PC-9 (cell line): ENCODE results near the gene LHFPL2.

Source experiments
- CTCF ChIP-seq: fragments of 200-600 bp; sonication (generic); conservative IDR thresholded peaks from 2 replicates; pipeline ENCODE4 v1.6.1; 2017; ENCODE audit warnings: mixed run types, antibody characterized with exemption, mild to moderate bottlenecking, moderate library complexity
- EZH2 ChIP-seq: fragments of 200-600 bp; sonication (generic); IDR thresholded peaks from 2 replicates; pipeline ENCODE4 v1.8.0; 2017; ENCODE audit warnings: antibody characterized with exemption, low read depth

GRCh38 chr5:78545406-78545805, 103.2 kb downstream of the LHFPL2 start:
- TF ChIP-seq CTCF, result no peak
- TF ChIP-seq EZH2, result no peak
